Left lung (tissue), 10 donors: ENCODE data around the gene PCBP3. TPM values are rescaled to one million over a fixed set of nuclear protein-coding genes. Genes with fewer than 3 reads are reported as not detected.

ENCODE experiments used
- ATAC-seq: fragments of 200-7000 bp; cut with Tn5 transposase; one replicate; pipeline ENCODE4 v1.9.1; 2020; ENCODE audit warnings: moderate library complexity
- DNase-seq, 4 donors: peaks; one replicate each; pipeline ENCODE4 v3.0.0-alpha.2; 2013 to 2020
- H3K27ac ChIP-seq, 2 donors: fragments of 200-600 bp; sonication (generic) in 1 of 2; one replicate each; pipeline versions ENCODE4 v1.5.0 to v1.8.0; 2020 to 2021
- H3K27me3 ChIP-seq, 2 donors: fragments of 200-600 bp; sonication (generic) in 1 of 2; one replicate each; pipeline versions ENCODE4 v1.5.0 to v1.8.0; 2020 to 2021
- H3K36me3 ChIP-seq, 2 donors: fragments of 200-600 bp; sonication (generic) in 1 of 2; one replicate each; pipeline versions ENCODE4 v1.5.0 to v1.8.0; 2020 to 2021
- H3K4me1 ChIP-seq, 2 donors: fragments of 200-600 bp; one replicate each; pipeline ENCODE4 v1.8.0; 2021
- H3K4me3 ChIP-seq, 2 donors: fragments of 200-600 bp; sonication (generic) in 1 of 2; one replicate each; pipeline versions ENCODE4 v1.5.0 to v1.8.0; 2020 to 2021; ENCODE audit warnings: mild to moderate bottlenecking in 1 of 2
- H3K9me3 ChIP-seq, 2 donors: fragments of 200-600 bp; sonication (generic) in 1 of 2; one replicate each; pipeline versions ENCODE4 v1.5.0 to v1.8.0; 2020 to 2021
- intact Hi-C, 2 donors: fragments of 100-400 bp; cut with DNase I; formaldehyde crosslinking; loops; one replicate each; pipeline versions ENCODE4 v1.11.2 to v1.14.2; 2022
- polyA plus RNA-seq, 6 donors: library from polyadenylated mRNA; unstranded; fragments of 120-200 nt; gene quantifications; one replicate each; pipeline ENCODE4 v1.2.1, GENCODE V29; 2013; ENCODE audit not compliant: insufficient read length in 6 of 6
- total RNA-seq, 2 donors: library from RNA; stranded (reverse); fragmentation: NEBNext Ultra II Directional; extraction: Animal tissue kit (Norgen Biotek cat#: 25700); gene quantifications; one replicate each; pipeline ENCODE4 v1.2.1, GENCODE V29; 2021
- TF ChIP-seq, protein P1 (sequence below), 2 donors: fragments of 200-600 bp; sonication (generic) in 1 of 2; IDR thresholded peaks; one replicate each; pipeline versions ENCODE4 v1.5.0 to v1.8.0; 2021; ENCODE audit warnings: antibody characterized with exemption in 2 of 2
- donor health status: DM: no; HTN: yes; CAD: no.
- donor health status: DM: no; HTN: no; CAD: no.

The PCBP3 gene
- total and polyA plus RNA-seq, 8 donors = 2.1 to 13.8 (median 3.0) TPM

DNA sequence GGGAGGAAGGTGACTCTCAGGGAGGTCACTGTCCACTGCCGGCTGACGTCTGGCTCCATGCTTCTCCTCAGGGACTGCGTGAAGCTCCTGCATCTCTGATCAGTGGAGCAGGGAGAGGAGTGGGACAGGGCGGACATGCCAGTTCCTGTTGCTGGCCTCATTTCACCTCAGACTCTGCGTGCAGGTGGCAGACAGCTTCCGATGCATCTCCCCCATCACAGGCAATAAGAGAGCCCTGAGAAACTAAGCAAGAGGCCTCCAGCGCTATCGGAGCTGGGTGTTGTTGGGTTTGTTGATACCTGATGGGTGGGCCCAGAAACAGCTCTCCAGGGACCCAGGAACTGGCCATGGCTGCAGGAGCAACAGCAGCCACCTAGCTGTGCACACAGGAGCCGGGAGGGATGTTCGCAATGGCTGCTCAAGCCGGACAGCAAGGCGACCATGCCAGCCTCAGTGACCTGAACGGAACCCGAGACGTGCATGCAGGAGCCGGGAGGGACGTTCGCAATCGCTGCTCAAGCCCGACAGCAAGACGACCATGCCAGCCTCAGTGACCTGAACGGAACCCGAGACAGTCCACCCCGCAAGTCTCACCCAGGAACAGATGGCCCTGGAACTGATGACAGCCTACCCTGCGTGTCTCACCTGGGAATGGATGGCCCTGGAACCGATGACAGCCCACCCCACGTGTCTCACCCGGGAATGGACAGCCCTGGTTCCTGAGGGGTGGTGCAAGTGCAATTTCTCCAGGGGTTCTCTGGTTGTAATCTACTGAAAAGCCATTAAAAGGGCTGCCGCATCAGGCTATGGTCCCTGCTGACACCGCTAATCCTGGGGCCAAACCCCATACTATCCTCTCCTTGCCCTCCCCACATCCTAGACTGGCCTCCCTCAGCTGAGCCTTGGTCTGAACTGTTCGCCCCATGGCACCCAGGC is 14.2 kb upstream of the PCBP3 start:
- Histone ChIP-seq H3K36me3 (no peaks in the 10 kb centered on the region), H3K27me3 (peaks cover 0 to 15% of the 10 kb centered on the region in 2 donors), H3K4me3 (no peak overlapping the region), H3K4me1 (no peaks in the 10 kb centered on the region), H3K27ac (no peak overlapping the region), H3K9me3 (no peaks in the 10 kb centered on the region)
- no peak for DNase-seq
- no peak for ATAC-seq
- intact Hi-C loops = no loop called here
- TF ChIP-seq, protein P1, sequence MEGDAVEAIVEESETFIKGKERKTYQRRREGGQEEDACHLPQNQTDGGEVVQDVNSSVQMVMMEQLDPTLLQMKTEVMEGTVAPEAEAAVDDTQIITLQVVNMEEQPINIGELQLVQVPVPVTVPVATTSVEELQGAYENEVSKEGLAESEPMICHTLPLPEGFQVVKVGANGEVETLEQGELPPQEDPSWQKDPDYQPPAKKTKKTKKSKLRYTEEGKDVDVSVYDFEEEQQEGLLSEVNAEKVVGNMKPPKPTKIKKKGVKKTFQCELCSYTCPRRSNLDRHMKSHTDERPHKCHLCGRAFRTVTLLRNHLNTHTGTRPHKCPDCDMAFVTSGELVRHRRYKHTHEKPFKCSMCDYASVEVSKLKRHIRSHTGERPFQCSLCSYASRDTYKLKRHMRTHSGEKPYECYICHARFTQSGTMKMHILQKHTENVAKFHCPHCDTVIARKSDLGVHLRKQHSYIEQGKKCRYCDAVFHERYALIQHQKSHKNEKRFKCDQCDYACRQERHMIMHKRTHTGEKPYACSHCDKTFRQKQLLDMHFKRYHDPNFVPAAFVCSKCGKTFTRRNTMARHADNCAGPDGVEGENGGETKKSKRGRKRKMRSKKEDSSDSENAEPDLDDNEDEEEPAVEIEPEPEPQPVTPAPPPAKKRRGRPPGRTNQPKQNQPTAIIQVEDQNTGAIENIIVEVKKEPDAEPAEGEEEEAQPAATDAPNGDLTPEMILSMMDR (IDR thresholded peaks at IDR 0.05) = no peak

DNA sequence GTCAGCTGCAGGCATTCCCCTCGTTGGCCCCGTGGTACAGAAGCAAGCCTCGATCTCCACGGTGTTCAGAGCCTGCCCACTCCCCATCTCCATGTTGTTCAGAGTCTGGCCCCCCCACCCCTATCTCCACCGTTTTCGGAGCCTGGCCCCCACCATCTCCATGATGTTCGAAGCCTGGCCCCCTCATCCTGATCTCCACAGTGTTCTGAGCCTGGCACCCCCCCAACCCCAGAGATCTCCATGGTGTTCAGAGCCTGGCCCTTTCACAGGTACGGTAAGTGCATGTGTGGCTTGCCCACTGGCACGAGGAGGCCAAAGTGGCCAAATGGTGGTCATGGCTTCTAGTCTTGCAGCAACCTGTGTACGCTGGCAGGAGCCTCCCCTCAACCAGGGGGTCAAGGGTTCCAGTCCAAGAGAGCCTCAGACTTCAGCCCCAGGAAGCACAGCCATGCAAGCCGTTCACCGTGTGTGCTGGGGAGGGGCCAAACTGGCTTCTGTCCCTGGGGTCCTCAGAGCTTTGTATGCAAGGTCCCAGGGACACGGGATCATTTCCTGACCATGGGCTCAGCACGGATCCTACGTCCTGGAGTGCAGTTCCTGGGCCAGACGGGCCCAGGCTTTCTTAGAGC is 13.3 kb upstream of the PCBP3 start:
- DNase-seq (no peak), ATAC-seq (no peak)
- no peak overlapping the region for H3K27ac ChIP-seq
- no peaks in the 10 kb centered on the region for H3K9me3 ChIP-seq
- H3K4me3 ChIP-seq = no peak overlapping the region
- intact Hi-C loops = no loop called here
- no peaks in the 10 kb centered on the region for H3K4me1 ChIP-seq
- TF ChIP-seq, protein P1 (IDR thresholded peaks at IDR 0.05) = no peak
- H3K36me3 ChIP-seq = no peaks in the 10 kb centered on the region
- H3K27me3 ChIP-seq = peaks cover 0 to 15% of the 10 kb centered on the region in 2 donors

DNA sequence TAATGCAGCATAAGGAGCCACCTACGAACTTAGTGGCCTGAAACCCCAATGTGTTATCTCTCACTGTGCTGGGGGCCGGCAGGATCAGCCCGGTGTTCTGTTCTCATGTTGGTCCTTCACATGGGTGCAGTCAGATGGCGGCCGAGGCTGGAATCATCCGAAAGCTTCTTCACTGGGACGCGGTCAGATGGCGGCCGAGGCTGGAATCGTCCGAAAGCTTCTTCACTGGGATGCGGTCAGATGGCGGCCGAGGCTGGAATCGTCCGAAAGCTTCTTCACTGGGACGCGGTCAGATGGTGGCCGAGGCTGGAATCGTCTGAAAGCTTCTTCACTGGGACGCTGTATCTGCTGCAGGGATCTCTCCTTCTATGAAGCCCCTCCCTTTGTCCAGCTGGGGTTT is 12.6 kb upstream of the PCBP3 start:
- Histone ChIP-seq H3K36me3 (no peaks in the 10 kb centered on the region), H3K9me3 (no peaks in the 10 kb centered on the region), H3K4me3 (no peak overlapping the region), H3K4me1 (no peaks in the 10 kb centered on the region), H3K27ac (no peak overlapping the region), H3K27me3 (peaks cover 0 to 15% of the 10 kb centered on the region in 2 donors)
- DNase-seq (no peak), ATAC-seq (no peak)
- TF ChIP-seq, protein P1 (IDR thresholded peaks at IDR 0.05) = no peak
- intact Hi-C loops = no loop called here

DNA sequence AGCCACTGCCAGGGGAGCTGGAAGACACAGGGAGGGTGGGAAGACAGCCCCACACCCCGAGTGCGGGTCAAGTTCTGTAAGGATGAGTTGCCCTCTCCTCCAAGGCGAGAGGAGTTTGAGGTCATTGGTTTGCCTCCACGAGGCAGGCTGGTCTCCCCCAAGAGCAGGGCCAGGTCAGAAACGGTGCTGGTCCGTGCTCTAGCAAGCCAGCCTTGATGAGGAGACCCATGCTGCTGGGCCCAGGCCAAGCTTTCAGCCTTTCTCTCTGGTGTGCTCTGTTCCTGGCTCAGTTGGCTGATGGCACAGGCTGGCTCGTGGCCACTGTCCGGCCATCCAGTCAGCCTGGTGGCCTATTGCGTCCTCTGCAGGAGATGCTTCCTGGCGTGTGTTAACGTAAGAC is 12.0 kb upstream of the PCBP3 start:
- Histone ChIP-seq H3K27ac (no peak overlapping the region), H3K4me3 (no peak overlapping the region), H3K9me3 (no peaks in the 10 kb centered on the region), H3K27me3 (peaks cover 0 to 15% of the 10 kb centered on the region in 2 donors), H3K36me3 (no peaks in the 10 kb centered on the region), H3K4me1 (no peaks in the 10 kb centered on the region)
- TF ChIP-seq, protein P1 (IDR thresholded peaks at IDR 0.05) = no peak
- DNase-seq (no peak), ATAC-seq (no peak)
- intact Hi-C loops = no loop called here

DNA sequence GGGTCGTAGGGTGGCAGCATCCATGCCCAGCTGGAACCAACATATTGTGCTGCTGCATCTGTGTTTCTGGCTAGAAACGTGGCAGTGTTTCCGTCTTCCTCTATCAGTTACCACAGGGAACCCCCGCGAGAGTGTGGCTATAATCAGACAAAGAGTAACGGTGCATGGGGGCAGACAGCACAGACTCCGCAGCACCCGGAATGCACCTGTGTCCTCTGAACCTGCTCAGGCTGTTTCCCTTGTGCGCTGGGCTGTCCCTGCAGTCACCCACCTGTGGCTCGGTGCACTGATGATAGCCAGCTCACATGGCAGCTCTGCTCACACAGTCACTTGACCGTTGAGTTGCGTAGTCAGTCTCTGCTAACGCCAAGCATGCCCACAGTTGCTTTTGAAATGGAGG is 11.4 kb upstream of the PCBP3 start:
- Histone ChIP-seq H3K9me3 (no peaks in the 10 kb centered on the region), H3K27me3 (peaks cover 0 to 15% of the 10 kb centered on the region in 2 donors), H3K27ac (no peak overlapping the region), H3K4me1 (no peaks in the 10 kb centered on the region), H3K36me3 (no peaks in the 10 kb centered on the region), H3K4me3 (no peak overlapping the region)
- TF ChIP-seq, protein P1 (IDR thresholded peaks at IDR 0.05) = no peak
- DNase-seq (no peak), ATAC-seq (no peak)
- intact Hi-C loops = no loop called here
